SJSA1 (cell line): ENCODE data around the gene HCFC1. TPM values are rescaled to one million over a fixed set of nuclear protein-coding genes. Genes with fewer than 3 reads are reported as not detected.

Source experiments
- DNase-seq, 2 experiments: peaks; one replicate each; pipeline ENCODE4 v3.0.0-alpha.2; 2015 to 2020; ENCODE audit warnings: low spot score in 2 of 2, low read depth in 1 of 2
- H3K27ac ChIP-seq: fragments of 250-450 bp; sonication (Bioruptor Pico); 2 replicates; pipeline ENCODE4 v1.5.1; 2020; ENCODE audit warnings: mild to moderate bottlenecking, moderate library complexity
- H3K27me3 ChIP-seq: fragments of 250-450 bp; sonication (Bioruptor Pico); replicated peaks from 2 replicates; pipeline ENCODE4 v1.5.1; 2020; ENCODE audit warnings: mild to moderate bottlenecking, moderate library complexity
- H3K36me3 ChIP-seq: fragments of 250-450 bp; sonication (Bioruptor Pico); 2 replicates; pipeline ENCODE4 v1.5.1; 2020; ENCODE audit warnings: mild to moderate bottlenecking
- H3K4me1 ChIP-seq: fragments of 250-450 bp; sonication (Bioruptor Pico); replicated peaks from 2 replicates; pipeline ENCODE4 v1.6.1; 2021; ENCODE audit warnings: mild to moderate bottlenecking
- H3K4me3 ChIP-seq: fragments of 250-450 bp; sonication (Bioruptor Pico); 2 replicates; pipeline ENCODE4 v1.5.1; 2020; ENCODE audit warnings: mild to moderate bottlenecking
- H3K9me3 ChIP-seq: fragments of 250-450 bp; sonication (Bioruptor Pico); replicated peaks from 2 replicates; pipeline ENCODE4 v1.5.1; 2020; ENCODE audit warnings: mild to moderate bottlenecking
- total RNA-seq: library from RNA; depleted of rRNA; stranded (reverse); fragments of >200 nt; shearing (Covaris generic); gene quantifications from 2 replicates; pipeline ENCODE4 v1.2.3, GENCODE V29; 2014; rRNA removed

Gene HCFC1
- 24.6 and 42.8 TPM in 2 replicates for total RNA-seq

- Histone ChIP-seq H3K27me3 (no peaks in the 10 kb centered on the region), H3K4me1 (peaks cover 21% of the 10 kb centered on the region), H3K27ac (peak within 1 kb of the TSS; percentile 100), H3K36me3 (peaks cover 43% of the 10 kb centered on the region), H3K4me3 (peak within 1 kb of the TSS; percentile 86), H3K9me3 (no peaks in the 10 kb centered on the region)
- DNase-seq, result peak; percentile 91 to 95
Measured at GRCh38 chrX:153971450-153972367, at the start of gene HCFC1. Gene HCFC1 (minus strand): TSS chrX:153971818. CDS start chrX:153970840, 978 bp downstream.

- peak; percentile 32 to 48 for DNase-seq
- no peaks in the 10 kb centered on the region for H3K9me3 ChIP-seq
Measured at GRCh38 chrX:154021131-154021611, 49.6 kb upstream of the HCFC1 start.

GRCh38 chrX:154020536-154021115, 49.0 kb upstream of the HCFC1 start:
- Histone ChIP-seq H3K36me3 (peaks cover 24% of the 10 kb centered on the region), H3K27ac (peak overlapping the region; percentile 84), H3K4me3 (peak overlapping the region; percentile 55), H3K9me3 (no peaks in the 10 kb centered on the region), H3K4me1 (peaks cover 46% of the 10 kb centered on the region), H3K27me3 (no peaks in the 10 kb centered on the region)
- DNase-seq, result no peak

More at GRCh38 chrX:154021131-154021611, 49.6 kb upstream of the HCFC1 start:
- H3K4me1 ChIP-seq, result peaks cover 46% of the 10 kb centered on the region
- H3K27ac ChIP-seq, result no peak overlapping the region
- H3K27me3 ChIP-seq, result no peaks in the 10 kb centered on the region
- H3K36me3 ChIP-seq, result peaks cover 20% of the 10 kb centered on the region
- no peak overlapping the region for H3K4me3 ChIP-seq

DNA sequence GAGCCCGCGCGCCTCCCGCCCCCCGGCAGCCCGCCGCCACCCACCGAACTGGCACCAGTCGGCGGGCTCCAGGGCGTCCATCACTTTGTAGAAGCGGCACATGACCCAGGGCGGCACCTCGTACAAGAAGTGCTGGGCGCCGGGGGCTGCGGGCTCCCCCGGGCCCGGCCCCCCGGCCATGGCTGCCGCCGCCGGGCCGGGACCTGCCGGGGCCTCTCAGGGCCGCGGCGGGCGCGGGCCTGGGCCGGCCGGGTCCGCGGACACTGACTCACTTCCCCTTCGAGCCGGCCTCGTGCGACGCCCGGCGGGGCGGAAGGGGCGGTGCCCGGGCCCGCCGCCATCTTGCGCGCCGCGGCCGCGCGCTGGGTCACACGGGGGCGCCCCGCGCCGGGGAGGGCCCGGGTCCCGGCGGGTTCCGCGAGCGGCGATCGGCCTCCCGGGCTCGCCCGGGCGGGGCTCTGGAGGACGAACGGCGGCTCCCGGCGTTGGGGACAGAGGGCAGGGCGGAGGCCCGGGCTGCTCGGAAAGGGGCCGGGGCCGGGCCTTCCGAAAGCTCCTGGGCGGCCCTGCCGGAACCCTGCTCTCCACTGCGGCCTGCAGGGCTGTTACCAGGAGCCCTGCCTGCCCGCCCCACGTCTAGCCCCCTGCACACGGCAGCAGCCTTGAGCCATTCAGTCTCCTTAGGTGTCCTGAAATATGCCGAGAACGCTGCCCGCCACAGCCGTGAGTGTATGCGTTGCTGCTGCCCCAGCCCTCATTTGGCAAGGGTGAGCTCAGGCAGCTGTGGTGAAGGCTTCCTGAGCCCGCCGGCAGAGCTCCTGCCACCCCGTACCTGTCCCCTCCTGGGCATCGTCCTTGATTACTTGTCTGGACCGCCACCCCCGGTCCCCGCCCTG, 48.3 kb upstream of the HCFC1 start, which contains the start of gene IRAK1:
Gene IRAK1 (minus strand): TSS at position 270 of the 896 bp plus-strand sequence. CDS start 90 bp downstream, at position 180.
- peak; percentile 46 to 55 for DNase-seq
- peak within 1 kb of the TSS; percentile 84 for H3K27ac ChIP-seq

DNA sequence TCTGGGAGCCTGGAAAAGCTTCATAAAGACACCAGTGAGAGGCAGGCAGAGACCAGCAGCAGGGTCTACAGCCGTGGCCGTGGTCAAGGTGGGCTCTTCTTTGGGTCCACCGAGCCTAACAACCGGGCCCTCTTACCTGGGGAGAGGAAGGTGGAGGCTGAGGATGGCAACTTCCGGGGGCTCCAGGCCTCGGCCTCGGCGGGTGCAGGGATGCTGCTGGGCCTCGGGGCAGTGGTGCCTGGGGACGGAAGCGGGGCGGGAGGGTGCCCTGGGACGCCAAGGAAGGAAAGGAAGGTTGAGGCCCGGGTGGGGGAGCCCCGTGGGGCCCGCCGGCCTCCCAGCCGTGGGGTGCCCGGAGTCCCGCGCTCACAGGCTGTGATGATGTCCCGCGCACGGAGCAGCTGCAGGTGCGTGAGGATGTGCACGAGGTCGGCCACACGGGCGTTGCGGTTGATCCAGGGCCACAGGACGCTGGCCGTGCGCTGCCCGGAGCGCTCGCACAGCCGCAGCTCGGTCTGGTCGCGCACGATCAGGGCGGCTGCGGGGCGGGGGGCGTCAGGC, 47.5 kb upstream of the HCFC1 start:
- no peaks in the 10 kb centered on the region for H3K27me3 ChIP-seq
- peaks cover 26% of the 10 kb centered on the region for H3K36me3 ChIP-seq
- peak in 1 of 2 experiments; percentile 10 for DNase-seq
- peaks cover 46% of the 10 kb centered on the region for H3K4me1 ChIP-seq
- H3K4me3 ChIP-seq, result peak overlapping the region; percentile 55
- peak overlapping the region; percentile 82 for H3K27ac ChIP-seq
- no peaks in the 10 kb centered on the region for H3K9me3 ChIP-seq

More for the DNA sequence above, 48.3 kb upstream of the HCFC1 start, which contains the start of gene IRAK1:
- peak within 1 kb of the TSS; percentile 55 for H3K4me3 ChIP-seq
- no peaks in the 10 kb centered on the region for H3K27me3 ChIP-seq
- H3K9me3 ChIP-seq, result no peaks in the 10 kb centered on the region
- peaks cover 26% of the 10 kb centered on the region for H3K36me3 ChIP-seq
- peaks cover 46% of the 10 kb centered on the region for H3K4me1 ChIP-seq

DNA sequence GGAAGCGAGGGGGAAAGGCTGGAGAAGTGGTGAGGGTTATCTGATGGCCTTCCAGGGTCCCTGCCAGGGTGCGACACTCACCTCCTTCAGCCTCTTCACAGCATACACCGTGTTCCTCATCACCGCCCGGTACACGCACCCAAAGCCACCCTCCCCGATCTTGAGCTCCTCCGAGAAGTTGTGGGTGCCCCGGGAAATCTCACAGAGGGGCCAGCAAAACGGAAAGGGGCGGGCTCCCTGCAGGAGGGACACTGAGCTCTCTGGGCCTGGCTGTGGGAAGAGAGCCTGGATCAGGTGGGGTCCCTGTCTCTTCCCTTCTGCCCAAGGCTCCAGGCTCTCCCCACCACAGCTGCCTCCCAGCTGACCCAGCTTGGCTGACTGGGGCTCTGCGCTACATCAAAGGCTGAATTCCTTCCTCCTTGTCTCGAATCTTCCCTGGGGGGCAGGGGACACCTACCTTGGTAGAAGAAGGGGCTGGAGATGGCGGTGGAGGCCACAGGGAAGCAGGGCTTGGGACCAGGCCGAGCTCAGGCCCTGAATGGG, 47.0 kb upstream of the HCFC1 start:
- no peak overlapping the region for H3K27ac ChIP-seq
- DNase-seq, result no peak
- H3K36me3 ChIP-seq, result peaks cover 29% of the 10 kb centered on the region
- no peaks in the 10 kb centered on the region for H3K9me3 ChIP-seq
- peaks cover 43% of the 10 kb centered on the region for H3K4me1 ChIP-seq
- peak overlapping the region; percentile 55 for H3K4me3 ChIP-seq
- no peaks in the 10 kb centered on the region for H3K27me3 ChIP-seq

DNA sequence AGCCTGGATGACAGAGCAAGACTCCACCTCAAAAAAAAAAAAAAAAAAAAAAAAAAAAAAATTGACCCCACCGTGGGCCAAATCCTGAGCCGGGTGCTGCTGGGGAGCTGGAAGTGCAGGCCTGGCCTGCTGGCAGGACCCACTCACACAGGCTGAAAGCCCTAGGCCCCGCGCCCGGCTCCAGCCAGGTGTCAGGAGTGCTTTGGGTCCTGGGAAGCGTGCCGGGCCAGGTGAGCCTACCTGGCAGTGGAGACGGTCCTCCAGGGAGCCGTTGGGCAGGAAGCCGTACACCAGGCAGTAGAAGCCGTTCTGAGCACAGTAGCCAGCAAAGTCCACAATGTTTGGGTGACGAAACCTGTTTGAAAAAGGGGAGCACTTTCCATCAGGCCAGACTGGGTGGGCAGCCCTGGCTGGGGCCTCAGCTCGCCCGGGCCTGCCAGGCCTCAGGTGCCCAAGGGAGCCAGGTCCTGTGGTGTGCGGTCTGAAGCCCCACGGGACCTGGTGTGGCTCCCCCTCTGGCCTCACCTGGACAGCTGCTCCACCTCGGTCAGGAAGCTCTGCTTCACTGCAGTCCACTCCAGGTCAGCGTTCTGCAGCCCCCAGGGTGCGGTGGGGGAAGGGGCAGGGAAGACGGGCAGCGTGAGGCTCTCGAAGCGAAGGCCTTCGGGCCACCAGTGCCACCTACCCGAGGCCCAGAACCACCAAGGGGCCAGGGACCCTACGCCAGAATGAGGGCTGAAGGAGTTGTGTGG, 46.3 kb upstream of the HCFC1 start:
- Histone ChIP-seq H3K27ac (no peak overlapping the region), H3K9me3 (no peaks in the 10 kb centered on the region), H3K36me3 (peaks cover 35% of the 10 kb centered on the region), H3K27me3 (no peaks in the 10 kb centered on the region), H3K4me3 (no peak overlapping the region), H3K4me1 (peaks cover 37% of the 10 kb centered on the region)
- DNase-seq, result no peak

GRCh38 chrX:154016366-154017076, 44.9 kb upstream of the HCFC1 start:
- Histone ChIP-seq H3K4me1 (peaks cover 29% of the 10 kb centered on the region), H3K27ac (no peak overlapping the region), H3K9me3 (no peaks in the 10 kb centered on the region), H3K36me3 (peaks cover 44% of the 10 kb centered on the region), H3K4me3 (no peak overlapping the region), H3K27me3 (no peaks in the 10 kb centered on the region)
- DNase-seq, result no peak

- H3K9me3 ChIP-seq, result no peaks in the 10 kb centered on the region
- no peaks in the 10 kb centered on the region for H3K27me3 ChIP-seq
- no peak overlapping the region for H3K27ac ChIP-seq
- DNase-seq, result no peak
- no peak overlapping the region for H3K4me3 ChIP-seq
- peaks cover 21% of the 10 kb centered on the region for H3K4me1 ChIP-seq
- H3K36me3 ChIP-seq, result peaks cover 48% of the 10 kb centered on the region
Measured at GRCh38 chrX:154015581-154016264, 44.1 kb upstream of the HCFC1 start.

DNA sequence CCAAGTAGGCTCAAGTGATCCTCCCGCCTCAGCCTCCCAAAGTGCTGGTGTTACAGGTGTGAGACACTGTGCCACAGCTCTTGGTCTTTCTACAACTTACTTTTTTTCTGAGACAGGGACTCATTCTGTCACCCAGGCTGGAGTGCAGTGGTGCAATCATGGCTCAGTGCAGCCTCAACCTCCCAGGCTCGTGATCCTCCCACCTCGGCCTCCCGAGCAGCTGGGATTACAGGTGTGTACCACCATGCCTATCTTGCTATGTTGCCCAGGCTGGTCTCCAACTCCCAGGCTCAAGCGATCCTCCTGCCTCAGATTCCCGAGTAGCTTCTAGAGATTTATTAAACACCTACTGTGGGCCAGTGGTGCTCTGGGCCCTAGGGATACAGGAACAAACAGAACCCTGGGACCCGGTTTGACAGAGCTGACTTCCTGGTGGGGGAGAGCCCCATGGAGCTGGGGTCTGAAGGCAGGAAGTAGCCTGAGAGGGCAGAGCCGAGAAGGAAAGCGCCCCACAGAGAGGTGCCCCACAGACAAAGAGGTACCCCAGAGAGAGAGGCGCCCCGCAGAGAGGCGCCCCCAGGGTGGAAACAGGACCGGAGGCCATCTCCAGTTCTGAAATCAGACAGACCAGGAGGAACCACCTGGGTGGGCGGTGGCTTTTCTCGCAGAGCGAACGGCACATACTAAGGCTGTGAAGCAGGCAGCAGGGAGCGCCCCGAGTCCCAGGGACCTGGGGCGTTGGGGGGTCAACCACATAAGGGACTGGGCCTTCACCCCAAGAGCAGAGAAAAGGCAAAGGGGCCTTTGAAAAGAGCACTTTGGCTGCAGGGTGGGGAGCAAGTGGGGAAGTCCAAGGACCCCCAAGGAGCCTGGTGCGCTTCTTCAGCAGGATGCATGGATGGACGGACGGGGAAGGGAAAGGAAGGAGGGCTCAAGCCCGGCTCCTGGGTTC, 43.1 kb upstream of the HCFC1 start:
- Histone ChIP-seq H3K27me3 (no peaks in the 10 kb centered on the region), H3K4me1 (peaks cover 12% of the 10 kb centered on the region), H3K9me3 (no peaks in the 10 kb centered on the region), H3K36me3 (peaks cover 48% of the 10 kb centered on the region), H3K27ac (no peak overlapping the region), H3K4me3 (no peak overlapping the region)
- no peak for DNase-seq
